OCI-LY3 (cell line): ENCODE measurements around the gene MAP3K12.

Experiments used
- CTCF ChIP-seq: fragments of 200-600, 300-600 bp; sonication (generic); IDR thresholded peaks from 2 replicates; pipeline ENCODE4 v1.5.1; 2014; ENCODE audit warnings: antibody characterized with exemption, low read length, low read depth
- EZH2phosphoT487 ChIP-seq: fragments of 200-600 bp; shearing (Covaris generic); IDR thresholded peaks from 2 replicates; pipeline ENCODE4 v1.6.1; 2018; ENCODE audit warnings: antibody characterized with exemption, mixed run types, low read depth

- TF ChIP-seq CTCF: no peak
- no peak for TF ChIP-seq EZH2phosphoT487
Measured at GRCh38 chr12:53467082-53467481, 32.2 kb downstream of the MAP3K12 start.
